Epithelial cell of esophagus (primary cell): Measurements from ENCODE around the gene HOXA2.
A peak's percentile ranks its signal among the peaks of the same experiment; 100 is the strongest.

ENCODE experiments used
- DNase-seq: peaks from one replicate; pipeline ENCODE4 v3.0.0; 2010; ENCODE audit warnings: low read depth
- H3K4me3 ChIP-seq: 2 replicates; pipeline ENCODE4 v1.5.1; 2011; ENCODE audit warnings: mild to moderate bottlenecking, low read length, control low read depth
- CTCF ChIP-seq: IDR thresholded peaks from 2 replicates; pipeline ENCODE4 v1.5.1; 2011; ENCODE audit warnings: low read depth, mild to moderate bottlenecking, low read length, control low read depth, inconsistent platforms; ENCODE audit not compliant: insufficient read depth; ENCODE audit errors: missing control alignments

Gene HOXA2

GRCh38 chr7:27132978-27133377, 30.5 kb upstream of the HOXA2 start:
- no peak for DNase-seq
- H3K4me3 ChIP-seq = no peak overlapping the region
- TF ChIP-seq CTCF = no peak

GRCh38 chr7:27132214-27132613, 29.7 kb upstream of the HOXA2 start:
- H3K4me3 ChIP-seq = no peak overlapping the region
- no peak for DNase-seq
- no peak for TF ChIP-seq CTCF

GRCh38 chr7:27131390-27131819, 28.9 kb upstream of the HOXA2 start:
- DNase-seq = no peak
- peak overlapping the region; percentile 69 for H3K4me3 ChIP-seq
- no peak for TF ChIP-seq CTCF

- peak; percentile 86 for DNase-seq
- TF ChIP-seq CTCF = no peak
- H3K4me3 ChIP-seq = peak within 1 kb of the TSS; percentile 69
Observed at GRCh38 chr7:27130540-27131389, 28.3 kb upstream of the HOXA2 start, which contains the start of gene HOXA4. HOXA4 (minus strand) TSS chr7:27130757; CDS start chr7:27130733, 24 bp downstream.

GRCh38 chr7:27129729-27130539, 27.5 kb upstream of the HOXA2 start:
- peak overlapping the region; percentile 69 for H3K4me3 ChIP-seq
- no peak for TF ChIP-seq CTCF
- DNase-seq = no peak

GRCh38 chr7:27128776-27129728, 26.6 kb upstream of the HOXA2 start:
- H3K4me3 ChIP-seq = no peak overlapping the region
- no peak for DNase-seq
- no peak for TF ChIP-seq CTCF
